Spleen (tissue), 7 donors: Measurements from ENCODE around the gene MYCN.

ENCODE experiments used
- CTCF ChIP-seq, 11 experiments: fragments of 200-600 bp in 7 of 11; fragments of 450-650 bp in 4 of 11; sonication (generic) in 4 of 11; IDR thresholded peaks in 8 of 11; conservative IDR thresholded peaks in 3 of 11; 1 replicate in 7 of 11; 2 replicates in 4 of 11; pipeline versions ENCODE4 v1.4.0 to v1.8.0; 2016 to 2021; ENCODE audit warnings: antibody characterized with exemption in 11 of 11, inconsistent platforms in 4 of 11, mild to moderate bottlenecking in 1 of 11
- POLR2A ChIP-seq, 3 donors: fragments of 450-650 bp; IDR thresholded peaks; one replicate each; pipeline ENCODE4 v1.5.1; 2017; ENCODE audit warnings: antibody characterized with exemption in 3 of 3, mild to moderate bottlenecking in 1 of 3
- POLR2AphosphoS5 ChIP-seq, 3 donors: sonication (generic); formaldehyde crosslinking; IDR thresholded peaks; one replicate each; pipeline ENCODE4 v1.5.1; 2017; ENCODE audit warnings: antibody characterized with exemption in 3 of 3
- donor health status: DM: no; HTN: no; CAD: no; lungs with moderate emphysema.
- donor health status: DM: no; HTN: no; CAD: no.
- donor health status: DM: no; HTN: no; CAD: no.

GRCh38 chr2:15925819-15926218, 14.5 kb upstream of the MYCN start:
- no peak for TF ChIP-seq CTCF (IDR thresholded peaks at IDR 0.05 in 8 of 11, conservative IDR thresholded peaks at IDR 0.05 in 3 of 11)
- TF ChIP-seq POLR2AphosphoS5 (IDR thresholded peaks at IDR 0.05), result no peak
- TF ChIP-seq POLR2A (IDR thresholded peaks at IDR 0.05), result no peak
